GM21619 (cell line): Measurements from ENCODE around the gene TBC1D2B.
"Not testable (repeated sequence)": the region's sequence is repeated elsewhere in the genome, so short reads cannot be mapped to it uniquely, and the experiment has no call there.

Source experiments
- ATAC-seq: cut with Tn5 transposase; IDR thresholded peaks from one replicate; pipeline ENCODE4 v1.9.1; 2021; ENCODE audit not compliant: unreplicated experiment

TBC1D2B gene

DNA sequence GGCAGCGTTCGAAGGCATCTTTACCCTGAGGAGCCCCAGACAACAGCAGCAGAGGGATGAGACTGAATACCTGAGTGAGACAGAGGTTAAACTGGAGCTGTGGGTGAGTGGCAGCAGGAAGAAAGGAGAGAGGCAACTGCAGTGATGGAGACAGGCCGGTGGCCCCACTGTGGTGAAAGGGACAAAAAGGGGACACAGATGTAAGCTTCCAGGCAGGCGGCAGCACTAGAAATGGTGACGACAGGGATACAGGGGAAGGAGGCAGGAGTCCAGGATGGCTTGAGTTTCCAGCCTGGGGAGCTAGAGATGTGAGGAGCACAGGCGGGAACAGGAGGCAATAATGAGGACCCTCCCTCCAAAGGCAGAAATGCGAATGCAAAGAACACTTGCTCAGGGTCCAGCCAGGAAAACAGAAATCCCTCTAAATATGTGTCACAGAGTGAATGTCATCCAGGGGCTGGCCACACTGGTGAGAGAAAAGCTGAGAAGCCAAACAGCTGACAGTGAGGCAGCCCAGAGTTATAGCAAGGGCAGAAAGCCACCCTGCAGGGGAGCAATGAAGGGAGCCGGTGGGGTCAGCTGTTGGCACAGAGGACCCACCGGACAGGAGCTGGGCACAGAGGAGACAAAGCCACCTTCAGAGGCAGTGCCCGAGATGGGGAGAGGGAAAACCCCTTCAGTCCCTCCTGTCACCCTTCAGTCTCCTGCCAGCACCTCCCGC is 70.1 kb downstream of the TBC1D2B start:
- no peak for ATAC-seq

DNA sequence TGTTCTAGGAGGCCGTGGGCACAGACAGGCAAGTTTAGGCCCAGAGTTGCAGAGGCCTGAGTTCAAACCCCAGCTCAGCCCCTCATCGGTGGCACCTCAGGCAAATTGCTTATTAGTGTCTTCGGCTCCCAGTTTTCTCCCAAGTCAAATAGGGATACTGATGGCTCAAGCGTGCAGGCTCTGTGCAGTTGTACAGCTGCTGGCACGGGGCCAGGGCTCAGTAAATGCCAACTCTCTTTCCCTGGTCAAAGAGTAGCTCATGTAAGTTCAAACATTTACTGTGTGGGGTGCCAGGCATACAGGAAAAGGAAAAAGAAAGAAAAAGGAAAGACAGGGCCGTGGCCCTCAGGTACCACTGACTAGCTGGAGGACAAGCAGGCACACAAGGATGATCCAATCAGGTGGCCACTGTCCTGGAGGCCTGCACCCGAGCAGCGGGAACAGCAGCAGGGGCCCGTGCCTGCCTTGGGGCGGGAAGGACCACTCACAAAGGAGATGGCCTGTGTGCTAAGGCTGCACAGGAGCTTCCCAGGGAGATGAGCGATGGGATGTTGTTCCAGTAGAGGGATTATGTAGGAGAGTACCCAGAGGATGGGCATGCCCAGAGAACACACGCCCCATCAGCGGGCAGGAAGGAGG is 70.8 kb downstream of the TBC1D2B start:
- ATAC-seq = no peak

DNA sequence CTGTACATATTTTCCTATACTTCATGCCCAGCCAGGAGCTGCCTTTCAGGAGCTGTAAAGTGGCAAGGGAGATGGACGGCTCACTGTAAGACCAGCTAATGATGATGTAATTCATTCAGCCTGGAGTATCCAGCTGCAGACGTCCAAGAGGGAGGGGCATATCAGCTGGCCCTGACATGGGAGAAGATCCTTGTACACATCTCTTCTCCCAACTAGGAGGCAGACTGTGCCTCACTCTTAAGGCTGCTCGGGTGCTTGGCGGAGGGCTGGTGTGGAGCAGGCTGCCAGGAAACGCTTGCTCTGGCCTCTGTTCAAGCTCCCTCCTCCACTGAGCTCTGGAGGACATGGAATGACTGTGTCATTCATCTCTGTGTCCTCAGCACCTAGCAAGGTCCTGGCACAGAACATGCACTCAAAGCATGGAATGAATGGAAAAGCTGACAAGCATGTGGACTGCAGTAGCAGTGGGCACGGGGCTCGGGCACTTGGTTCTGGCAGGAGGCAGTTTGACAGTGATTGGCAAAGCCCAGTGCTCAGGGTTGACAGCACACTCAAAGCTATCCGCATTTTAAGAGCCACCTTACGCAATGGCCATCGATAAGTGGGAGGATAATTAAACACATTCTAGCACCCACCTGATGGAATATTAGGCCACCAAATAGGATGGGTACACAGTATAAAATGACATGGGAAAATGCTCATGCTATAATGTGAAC is 72.4 kb downstream of the TBC1D2B start:
- no peak for ATAC-seq

DNA sequence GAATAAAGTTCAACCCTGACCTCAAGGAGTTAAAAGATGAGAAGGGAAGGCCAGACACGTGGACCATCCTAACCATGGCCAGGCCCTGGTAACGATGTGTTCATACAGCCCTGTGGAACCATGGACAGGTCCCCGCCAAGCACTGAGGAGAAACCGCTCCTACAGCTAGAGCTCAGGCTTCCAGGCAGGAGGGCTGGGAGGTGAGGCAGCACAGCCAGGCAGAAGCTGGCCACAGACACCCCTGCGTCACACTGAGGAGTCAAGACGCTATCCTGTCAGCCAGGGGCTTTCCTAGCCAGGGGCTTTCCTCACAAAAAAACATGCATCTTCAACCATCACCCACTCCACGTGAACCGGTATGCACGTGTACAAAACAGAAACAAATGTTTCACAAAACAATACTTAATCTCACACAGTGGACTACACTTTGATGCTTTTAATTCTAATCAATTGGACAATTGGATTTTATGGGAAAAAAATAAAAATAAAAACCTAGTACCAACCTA is 73.2 kb downstream of the TBC1D2B start:
- no peak for ATAC-seq

DNA sequence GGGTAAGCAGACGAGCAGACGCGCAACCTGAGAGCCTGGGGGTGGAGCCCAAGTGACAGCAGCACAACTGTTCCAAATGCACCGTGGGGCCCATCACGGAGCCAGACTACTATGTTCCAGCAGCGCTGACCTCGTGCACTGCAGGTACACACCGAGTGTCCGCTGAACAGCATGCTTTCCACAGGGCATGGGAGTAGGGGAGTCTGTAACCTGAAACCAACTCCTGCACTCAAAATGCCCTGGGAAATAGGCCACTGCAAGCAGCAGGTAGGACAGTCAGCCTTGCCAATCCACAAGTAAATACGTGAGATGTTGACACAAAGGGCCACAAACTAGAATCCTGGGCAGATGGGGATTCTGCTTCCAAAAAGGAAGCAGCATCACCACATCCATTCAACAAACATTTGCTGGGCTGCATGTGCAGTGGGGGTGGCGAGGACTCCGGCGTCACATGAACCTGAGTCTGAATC is 73.9 kb downstream of the TBC1D2B start:
- ATAC-seq = no peak

DNA sequence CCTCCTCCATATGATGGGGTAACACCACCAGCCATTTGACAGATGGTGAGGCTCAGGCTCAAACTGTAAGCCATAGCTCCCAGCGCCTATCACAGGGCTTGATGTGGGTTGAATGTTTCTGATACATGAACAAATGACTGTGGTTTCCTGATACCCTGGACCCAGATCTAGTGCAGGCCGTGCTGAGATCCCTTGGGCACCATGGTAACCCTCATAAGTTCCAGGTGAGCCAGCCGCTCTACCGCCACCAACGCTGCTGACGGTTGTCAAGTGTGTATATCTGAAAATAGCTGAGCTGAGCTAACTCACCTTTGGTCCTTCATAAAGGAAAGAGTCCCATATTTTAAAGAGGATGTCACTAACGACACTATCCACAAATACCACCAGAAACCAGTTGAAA is 74.5 kb downstream of the TBC1D2B start:
- no peak for ATAC-seq

DNA sequence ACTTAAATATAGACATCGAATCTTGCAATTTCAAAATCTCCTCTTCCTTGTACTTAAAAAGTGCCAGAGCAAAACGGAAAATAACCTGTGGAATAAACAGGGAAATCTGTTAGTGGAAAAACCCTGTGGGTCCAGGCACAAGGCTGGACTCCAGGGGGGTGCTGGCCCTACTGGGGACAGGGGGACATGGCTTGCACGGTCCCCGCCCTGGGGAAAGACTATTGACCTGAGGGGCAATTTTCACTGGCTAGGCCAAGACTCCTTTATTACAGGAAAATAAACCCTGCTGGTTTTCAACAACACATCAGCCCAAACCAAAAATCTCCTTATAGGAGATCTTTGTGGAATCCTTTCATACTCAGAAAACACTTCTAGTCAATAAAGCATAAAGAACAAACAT is 75.9 kb downstream of the TBC1D2B start:
- no peak for ATAC-seq

DNA sequence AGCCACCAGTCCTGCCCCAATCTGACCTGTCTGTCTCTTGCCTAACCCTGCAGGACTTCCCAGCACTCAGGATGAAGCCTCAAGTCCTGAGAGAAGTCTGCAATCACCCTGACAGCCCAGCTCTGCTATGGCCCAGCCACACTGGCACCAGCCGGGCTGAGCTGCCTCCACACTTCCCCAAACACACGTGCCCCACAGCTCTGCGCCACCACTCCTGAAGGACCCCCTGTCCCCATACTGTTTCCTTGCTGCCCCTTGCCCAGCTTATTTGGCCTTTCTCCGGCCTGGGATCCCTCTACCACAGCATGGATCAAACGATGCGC is 76.6 kb downstream of the TBC1D2B start:
- no peak for ATAC-seq

DNA sequence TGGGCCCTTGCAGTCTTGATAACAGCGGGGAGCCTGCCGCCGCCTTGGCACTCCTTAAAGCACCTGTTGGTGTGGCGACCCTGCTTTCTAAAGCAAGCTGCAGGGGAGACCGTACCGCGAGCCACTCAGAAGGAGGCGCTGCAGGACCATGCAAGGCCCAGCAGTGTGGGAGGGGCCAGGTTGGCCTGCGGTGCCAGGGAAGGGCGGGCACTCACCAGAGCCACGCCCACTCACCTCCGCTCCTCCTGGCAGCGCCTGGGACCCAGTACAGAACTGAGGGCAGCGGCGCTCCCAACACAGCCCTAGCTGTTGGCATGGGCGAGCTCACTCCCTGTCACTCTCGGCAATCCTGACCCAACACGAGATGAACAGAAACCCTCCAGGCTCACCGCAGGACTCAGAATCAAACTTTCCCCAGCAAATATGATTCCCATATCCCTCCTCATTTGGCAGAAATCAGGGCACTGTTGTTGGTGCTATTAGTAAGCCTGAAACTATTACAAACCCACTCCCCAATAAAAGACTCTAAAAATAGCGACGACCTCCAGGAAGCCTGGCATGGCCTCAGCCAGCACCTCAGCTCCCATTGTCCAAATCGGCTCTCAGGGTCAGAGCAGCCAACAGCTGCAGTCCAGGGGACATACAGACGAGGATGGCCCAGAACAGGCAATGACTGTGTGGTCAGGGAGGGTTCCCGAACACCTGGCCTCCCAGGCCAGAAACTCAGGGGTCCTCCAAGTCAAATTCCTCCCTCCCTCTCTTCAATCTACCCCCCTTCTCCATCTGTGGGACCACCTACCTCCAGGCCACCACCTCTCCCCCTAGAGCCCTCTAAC is 77.2 kb downstream of the TBC1D2B start:
- ATAC-seq = no peak

DNA sequence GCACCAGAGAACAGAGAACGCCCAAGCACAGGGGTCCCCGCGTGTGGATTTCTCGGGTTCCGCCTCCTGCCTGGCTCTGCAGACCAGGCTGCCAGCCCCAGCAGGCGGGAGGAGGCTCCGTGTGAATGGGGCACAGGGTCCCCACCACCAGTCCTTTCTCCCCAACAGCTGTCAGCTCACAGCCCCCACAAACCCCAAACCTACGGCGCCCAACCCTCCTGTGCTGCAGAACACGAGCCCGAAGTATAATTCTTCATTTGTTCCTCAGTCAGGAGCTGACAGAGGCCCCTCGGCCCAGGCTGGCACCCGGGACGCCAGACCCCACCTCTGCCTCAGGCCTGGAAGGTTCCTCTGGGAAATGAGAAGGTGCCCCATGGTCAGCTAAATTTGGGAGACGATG is 78.0 kb downstream of the TBC1D2B start:
- ATAC-seq = no peak

DNA sequence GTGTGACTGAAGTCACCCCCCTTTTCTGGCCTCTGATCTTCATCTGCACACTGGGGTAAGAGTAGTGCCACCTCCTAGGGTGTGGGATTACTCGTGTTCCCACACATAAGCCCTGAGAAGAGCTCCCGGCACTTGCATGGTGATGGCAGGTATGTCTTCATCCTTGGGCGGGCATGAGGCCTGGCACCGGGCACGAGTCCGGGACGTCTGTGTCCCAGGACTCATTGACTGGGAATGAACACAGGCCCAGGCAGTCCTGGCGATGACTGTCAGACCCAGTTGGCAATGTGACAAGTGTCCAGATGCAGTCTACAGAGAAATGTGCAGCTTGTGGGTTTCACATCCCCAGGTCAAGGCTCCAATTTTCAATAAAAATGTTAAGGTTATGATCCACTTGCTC is 78.9 kb downstream of the TBC1D2B start:
- ATAC-seq = no peak

DNA sequence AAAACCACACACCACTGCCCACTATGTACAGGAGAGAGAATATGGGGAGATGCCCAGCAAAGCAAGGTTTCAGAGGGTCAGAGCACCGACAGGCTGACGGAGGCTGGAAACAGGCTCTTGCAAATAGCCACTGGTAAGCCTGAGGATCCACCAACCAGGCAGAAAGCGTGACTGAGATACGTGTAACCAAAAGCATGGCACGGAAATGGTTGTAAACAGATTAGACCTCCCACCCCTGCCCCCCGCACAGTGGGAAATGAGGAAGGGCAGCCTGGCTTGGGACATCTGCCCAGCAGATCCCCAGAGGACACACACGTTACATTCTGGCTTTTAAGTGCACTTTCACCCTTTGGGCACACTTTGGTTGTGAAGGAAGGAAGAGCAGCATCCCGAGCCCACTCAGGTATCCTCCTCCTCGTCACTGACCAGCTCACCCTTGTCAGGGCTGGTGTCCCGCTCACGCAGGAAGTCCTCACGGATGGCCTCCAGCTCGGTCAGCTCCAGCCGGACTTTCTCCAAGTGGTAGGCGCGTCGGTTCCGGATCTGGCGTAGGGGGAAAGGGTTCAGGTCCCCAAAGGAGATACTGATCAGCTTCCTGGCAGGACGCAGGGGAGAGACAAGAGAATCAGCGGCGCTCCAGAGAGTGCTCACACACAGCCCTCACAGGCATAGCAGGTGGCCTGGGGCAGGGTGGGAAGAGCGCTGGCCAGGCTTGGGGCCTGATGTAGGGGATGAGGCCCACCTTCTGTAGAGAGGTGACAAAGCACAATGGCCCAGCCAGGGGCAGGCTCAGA is 79.6 kb downstream of the TBC1D2B start:
- not testable (repeated sequence) for ATAC-seq

DNA sequence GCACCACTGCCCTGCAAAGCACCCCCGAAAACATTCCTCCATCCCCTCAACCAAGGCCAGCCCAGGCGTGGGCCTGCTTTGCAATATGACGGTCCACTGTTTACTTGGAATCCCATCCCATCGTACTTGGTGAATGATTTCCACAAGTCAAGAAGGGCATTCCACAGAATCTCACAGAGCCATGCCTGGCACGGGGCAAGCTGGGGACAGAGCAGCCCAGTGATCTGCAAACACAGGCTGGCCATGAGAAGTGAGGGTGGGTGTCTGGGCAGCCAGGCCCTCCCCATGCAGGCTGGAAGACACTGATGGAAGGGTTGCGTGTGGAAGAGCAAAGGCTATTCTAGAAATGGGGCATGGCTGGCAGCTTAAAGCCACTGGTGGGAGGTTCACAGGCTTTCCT is 80.3 kb downstream of the TBC1D2B start:
- ATAC-seq = not testable (repeated sequence)

DNA sequence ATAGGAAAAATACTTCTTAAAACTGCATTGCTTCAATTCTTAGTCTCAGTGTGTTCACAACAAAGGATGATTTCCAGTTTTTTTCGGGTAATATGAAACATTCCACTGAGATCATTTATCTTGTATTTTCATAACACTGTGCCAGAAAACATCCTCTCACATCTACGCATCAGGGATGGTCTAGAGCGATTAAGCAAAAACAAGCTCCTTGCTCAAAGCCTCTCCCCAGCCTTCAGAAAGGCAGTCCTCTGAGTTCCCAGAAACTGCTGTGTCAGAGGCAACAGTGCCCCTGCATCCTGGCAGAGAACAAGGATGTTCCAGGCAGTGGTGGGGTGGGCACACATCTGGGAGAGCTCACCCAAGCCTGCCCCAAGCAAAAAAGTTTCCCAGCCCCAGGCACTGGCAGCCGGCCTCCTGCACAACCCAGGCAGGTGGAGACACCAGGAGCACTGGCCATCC is 80.8 kb downstream of the TBC1D2B start:
- not testable (repeated sequence) for ATAC-seq

DNA sequence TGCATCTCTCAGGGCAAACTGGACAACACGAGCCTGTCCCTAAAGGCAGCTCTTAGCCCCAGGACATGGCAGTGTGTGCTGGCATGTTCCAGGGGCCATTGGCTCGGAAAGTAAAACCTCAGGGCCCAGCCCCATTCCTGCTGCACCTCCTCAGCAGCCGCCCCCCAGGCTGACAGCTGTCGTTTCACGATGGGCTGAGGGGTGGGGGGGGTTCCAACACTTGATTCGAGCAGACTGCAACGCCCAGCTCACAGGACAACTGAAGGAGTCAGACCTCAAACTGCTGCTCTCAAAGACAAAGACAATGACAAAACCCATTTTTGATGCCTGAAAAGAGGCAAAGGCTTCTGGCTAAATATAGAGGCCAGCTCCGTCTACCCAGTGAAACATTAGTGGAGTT is 81.3 kb downstream of the TBC1D2B start:
- ATAC-seq = not testable (repeated sequence)

DNA sequence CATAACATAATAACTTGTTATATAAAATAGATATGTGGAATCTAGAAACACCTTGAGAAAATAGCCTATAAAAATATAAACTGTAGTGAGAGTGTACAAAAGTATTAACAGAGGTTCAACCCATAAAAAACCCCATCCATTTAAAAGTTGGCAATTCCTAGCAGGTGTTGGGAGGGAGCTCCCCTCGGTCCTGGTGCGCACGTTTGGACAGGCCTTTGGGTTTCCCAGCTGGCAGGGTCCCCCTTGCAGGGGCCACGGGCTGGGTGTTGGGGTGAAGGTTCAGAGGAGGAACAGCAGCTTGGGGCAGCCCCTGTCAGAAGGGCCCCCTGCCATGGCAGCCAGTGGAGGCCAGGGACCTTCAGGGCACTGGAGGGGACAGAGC is 82.0 kb downstream of the TBC1D2B start:
- not testable (repeated sequence) for ATAC-seq

DNA sequence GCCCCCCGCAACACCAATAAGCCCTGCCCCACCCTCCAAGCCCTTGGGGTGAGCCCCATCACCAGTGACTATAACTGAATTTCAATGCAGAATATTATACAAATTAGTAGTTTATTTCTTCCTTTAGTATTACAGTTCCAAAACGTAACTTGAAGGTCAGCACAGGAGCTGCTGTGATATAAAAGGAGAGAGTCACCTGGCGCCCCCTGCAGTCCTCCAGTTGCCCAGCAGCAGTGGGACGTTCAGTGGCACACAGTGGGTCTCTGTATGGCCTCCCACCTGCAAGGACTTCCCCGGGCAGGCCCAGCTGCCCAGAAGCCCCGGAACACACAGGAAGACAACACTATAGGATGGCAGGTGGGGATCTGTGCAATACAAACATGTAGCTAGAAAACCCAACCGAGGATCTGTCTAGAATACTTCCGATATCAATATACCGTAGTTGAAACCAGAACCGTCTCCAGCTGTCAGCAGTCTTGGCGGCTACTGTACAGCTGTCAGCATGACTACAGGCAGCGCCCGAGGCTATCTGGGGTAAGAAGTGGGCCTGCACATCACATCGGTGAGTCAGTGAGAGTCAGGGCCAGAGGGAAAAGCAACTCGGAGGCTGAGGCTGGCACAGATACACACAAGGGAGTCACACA is 82.5 kb downstream of the TBC1D2B start:
- ATAC-seq = not testable (repeated sequence)

DNA sequence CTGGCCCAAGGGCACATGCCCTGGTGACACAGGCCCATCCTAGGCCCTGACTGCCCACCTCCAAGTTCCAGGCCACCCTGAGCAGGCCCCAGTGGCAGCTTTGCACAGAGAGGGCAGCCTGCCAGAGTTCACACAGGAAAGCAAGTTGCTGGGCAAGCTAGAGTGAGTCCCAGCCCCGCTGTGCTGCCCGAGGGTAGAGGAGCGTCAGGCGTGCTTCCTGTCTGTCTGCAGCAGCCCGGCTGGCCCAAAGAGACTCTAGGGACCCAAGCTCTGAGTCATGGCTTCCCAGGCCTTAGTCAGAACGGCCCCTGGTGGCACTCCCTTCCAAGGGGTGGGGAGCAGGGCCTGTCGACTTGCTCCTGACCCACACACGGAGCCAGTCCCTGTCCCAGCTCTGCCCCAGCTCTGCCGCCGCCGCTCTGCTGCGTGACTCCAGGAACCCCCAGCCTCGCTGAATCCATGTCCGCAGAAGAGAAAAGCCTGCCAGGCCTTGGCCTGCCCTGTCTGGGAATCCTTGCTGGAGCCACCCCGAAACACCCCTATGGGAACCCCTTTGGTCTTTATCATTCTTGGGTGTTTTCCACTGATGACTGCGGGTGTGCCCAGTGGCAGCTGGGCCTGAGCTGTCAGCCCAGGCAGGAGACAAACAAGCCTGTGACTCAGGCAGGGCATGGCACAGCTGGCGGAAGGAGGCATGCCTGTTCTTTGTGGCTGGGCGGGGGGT is 83.4 kb downstream of the TBC1D2B start:
- peak; percentile 81 for ATAC-seq

DNA sequence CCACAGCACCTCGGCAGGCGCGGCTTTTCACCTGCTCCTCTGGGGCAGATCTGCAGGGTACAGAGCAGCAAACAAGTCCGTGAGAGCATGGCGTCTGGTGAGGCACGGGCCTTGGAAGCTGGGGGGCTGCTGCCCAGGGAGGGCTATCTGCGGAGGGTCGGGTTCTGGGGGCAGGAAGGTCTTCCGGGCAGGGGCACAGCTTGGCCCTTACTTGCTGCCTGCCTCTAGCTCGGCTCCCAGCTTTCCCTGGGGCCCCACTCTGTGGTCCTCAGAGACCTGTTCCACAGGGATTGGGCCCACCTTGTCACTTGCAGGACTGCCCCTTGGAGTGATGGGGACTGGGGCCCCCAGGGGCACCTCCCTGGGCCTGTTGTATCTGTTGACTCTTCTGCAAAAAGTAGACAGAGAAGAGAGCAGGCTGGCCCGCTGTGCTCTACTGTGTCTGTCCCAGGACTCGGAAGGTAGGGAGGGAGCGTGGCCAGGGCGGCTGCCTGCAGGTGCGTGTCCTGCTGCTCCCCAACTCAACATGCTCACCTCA is 84.1 kb downstream of the TBC1D2B start:
- ATAC-seq = no peak
